Gastroesophageal sphincter (tissue), 3 donors: ENCODE results near the gene NFIA.

Experiments used
- EP300 ChIP-seq: sonication (generic); formaldehyde crosslinking; IDR thresholded peaks from one replicate; pipeline ENCODE4 v1.6.1; 2017; ENCODE audit warnings: antibody characterized with exemption, mild to moderate bottlenecking
- POLR2AphosphoS5 ChIP-seq: sonication (generic); formaldehyde crosslinking; IDR thresholded peaks from one replicate; pipeline ENCODE4 v1.6.1; 2017; ENCODE audit warnings: antibody characterized with exemption
- TF ChIP-seq, protein P1 (sequence below), 4 experiments: fragments of 200-600 bp in 2 of 4; fragments of 450-650 bp in 2 of 4; sonication (generic) in 1 of 4; IDR thresholded peaks; one replicate each; pipeline ENCODE4 v1.5.1; 2017 to 2019; ENCODE audit warnings: antibody characterized with exemption in 4 of 4, mild to moderate bottlenecking in 2 of 4, moderate library complexity in 2 of 4

DNA sequence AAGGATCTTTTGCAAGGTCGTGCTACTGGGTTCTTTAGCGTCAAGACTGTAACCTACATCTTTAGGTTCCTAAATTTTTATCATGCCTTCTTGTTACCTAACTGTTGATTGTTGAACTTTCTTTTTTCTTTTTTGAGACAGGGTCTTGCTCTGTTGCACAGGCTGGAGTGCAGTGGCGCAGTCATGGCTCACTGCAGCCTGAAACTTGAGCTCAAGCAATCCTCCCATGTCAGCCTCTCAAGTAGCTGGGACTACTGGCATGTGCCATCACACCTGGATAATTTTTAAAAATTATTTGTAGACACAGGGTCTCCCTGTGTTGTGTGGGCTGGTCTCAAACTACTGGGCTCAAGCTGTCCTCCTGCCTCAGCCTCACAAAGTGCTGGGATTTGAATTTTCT, 52.9 kb downstream of the NFIA start:
- TF ChIP-seq, protein P1, sequence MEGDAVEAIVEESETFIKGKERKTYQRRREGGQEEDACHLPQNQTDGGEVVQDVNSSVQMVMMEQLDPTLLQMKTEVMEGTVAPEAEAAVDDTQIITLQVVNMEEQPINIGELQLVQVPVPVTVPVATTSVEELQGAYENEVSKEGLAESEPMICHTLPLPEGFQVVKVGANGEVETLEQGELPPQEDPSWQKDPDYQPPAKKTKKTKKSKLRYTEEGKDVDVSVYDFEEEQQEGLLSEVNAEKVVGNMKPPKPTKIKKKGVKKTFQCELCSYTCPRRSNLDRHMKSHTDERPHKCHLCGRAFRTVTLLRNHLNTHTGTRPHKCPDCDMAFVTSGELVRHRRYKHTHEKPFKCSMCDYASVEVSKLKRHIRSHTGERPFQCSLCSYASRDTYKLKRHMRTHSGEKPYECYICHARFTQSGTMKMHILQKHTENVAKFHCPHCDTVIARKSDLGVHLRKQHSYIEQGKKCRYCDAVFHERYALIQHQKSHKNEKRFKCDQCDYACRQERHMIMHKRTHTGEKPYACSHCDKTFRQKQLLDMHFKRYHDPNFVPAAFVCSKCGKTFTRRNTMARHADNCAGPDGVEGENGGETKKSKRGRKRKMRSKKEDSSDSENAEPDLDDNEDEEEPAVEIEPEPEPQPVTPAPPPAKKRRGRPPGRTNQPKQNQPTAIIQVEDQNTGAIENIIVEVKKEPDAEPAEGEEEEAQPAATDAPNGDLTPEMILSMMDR (IDR thresholded peaks at IDR 0.05): no peak
- TF ChIP-seq EP300: no peak
- no peak for TF ChIP-seq POLR2AphosphoS5
